PC-3 (cell line): Measurements from ENCODE around the gene LHX8. TPM values are rescaled to one million over a fixed set of nuclear protein-coding genes. Genes with fewer than 3 reads are reported as not detected.

Experiments
- ATAC-seq: fragments of 200-7000 bp; cut with Tn5 transposase; 2 replicates; pipeline ENCODE4 v1.9.1; 2020; ENCODE audit warnings: mild to moderate bottlenecking, moderate library complexity
- BruUV-seq: library from RNA; stranded (reverse); fragments of 400-500 nt; replicated peaks from 2 replicates; lab custom pipeline; 2021; lab: Mats Ljungman, UMichigan
- CTCF ChIA-PET: fragments of 300-600 bp; sonication (Branson Sonifier 250); formaldehyde crosslinking; loops from one replicate; lab custom pipeline; 2022; ENCODE audit warnings: antibody characterized with exemption; lab: Charles Lee
- POLR2A ChIA-PET: fragments of 300-600 bp; sonication (Branson Sonifier 250); formaldehyde crosslinking; loops from one replicate; lab custom pipeline; 2022; ENCODE audit warnings: antibody characterized with exemption; ENCODE audit not compliant: unreplicated experiment; lab: Charles Lee
- DNase-seq: peaks from one replicate; pipeline ENCODE4 v3.0.0-alpha.2; 2015
- H2AFZ ChIP-seq: fragments of 300-600 bp; sonication (generic); 2 replicates; pipeline ENCODE4 v1.6.0; 2016; ENCODE audit warnings: antibody characterized with exemption, low read length
- H3F3A ChIP-seq: fragments of 300-600 bp; sonication (generic); one replicate; pipeline ENCODE4 v1.6.0; 2017; ENCODE audit warnings: antibody characterized with exemption, low read length, control low read depth, mild to moderate bottlenecking; ENCODE audit not compliant: unreplicated experiment
- H3K27ac ChIP-seq: fragments of 300-600 bp; sonication (generic); 2 replicates; pipeline ENCODE4 v1.5.1; 2016; ENCODE audit warnings: mild to moderate bottlenecking, low read length
- H3K27me3 ChIP-seq: fragments of 300-600 bp; sonication (generic); 2 replicates; pipeline ENCODE4 v1.6.1; 2016; ENCODE audit warnings: low read length, mixed read lengths
- H3K36me3 ChIP-seq: fragments of 300-600 bp; sonication (generic); 2 replicates; pipeline ENCODE4 v1.6.1; 2016; ENCODE audit warnings: low read depth, mixed run types, low read length, mixed read lengths
- H3K4me1 ChIP-seq: fragments of 300-600 bp; sonication (generic); 2 replicates; pipeline ENCODE4 v1.5.1; 2016; ENCODE audit warnings: low read length; ENCODE audit not compliant: insufficient read depth
- H3K4me2 ChIP-seq: fragments of 300-600 bp; sonication (generic); 2 replicates; pipeline ENCODE4 v1.6.0; 2016; ENCODE audit warnings: low read length
- H3K4me3 ChIP-seq: fragments of 300-600 bp; sonication (generic); 2 replicates; pipeline ENCODE4 v1.5.1; 2016; ENCODE audit warnings: mild to moderate bottlenecking, low read length, mixed read lengths
- H3K79me2 ChIP-seq: fragments of 300-600 bp; sonication (generic); 2 replicates; pipeline ENCODE4 v1.6.1; 2017; ENCODE audit warnings: low read length, mixed read lengths
- H3K9ac ChIP-seq: fragments of 300-600 bp; sonication (generic); 2 replicates; pipeline ENCODE4 v1.6.0; 2016; ENCODE audit warnings: mild to moderate bottlenecking, low read length
- H3K9me2 ChIP-seq: fragments of 300-600 bp; sonication (generic); replicated peaks from 2 replicates; pipeline ENCODE4 v1.6.1; 2016; ENCODE audit warnings: mixed run types, low read length, mixed read lengths
- H3K9me3 ChIP-seq: fragments of 300-600 bp; sonication (generic); 2 replicates; pipeline ENCODE4 v1.6.1; 2016; ENCODE audit warnings: low read length, mixed read lengths
- H4K20me1 ChIP-seq: fragments of 300-600 bp; sonication (generic); 2 replicates; pipeline ENCODE4 v1.6.1; 2016; ENCODE audit warnings: low read length, mixed read lengths
- EZH2 ChIP-seq: fragments of 300-600 bp; sonication (generic); IDR thresholded peaks from one replicate; pipeline ENCODE4 v1.6.1; 2017; ENCODE audit warnings: antibody characterized with exemption, mild to moderate bottlenecking, low read length; ENCODE audit not compliant: unreplicated experiment
- EZH2phosphoT487 ChIP-seq: fragments of 300-600 bp; sonication (generic); IDR thresholded peaks from 2 replicates; pipeline ENCODE4 v1.6.1; 2018; ENCODE audit warnings: mild to moderate bottlenecking, antibody characterized with exemption, low read length, borderline replicate concordance
- intact Hi-C: fragments of 100-400 bp; cut with micrococcal nuclease; formaldehyde crosslinking; loops from 2 replicates; pipeline ENCODE4 v1.9.0; 2023
- total RNA-seq: library from RNA; depleted of rRNA; stranded (reverse); fragments of >200 nt; gene quantifications from 2 replicates; pipeline ENCODE4 v1.2.3, GENCODE V29; 2014
- TF ChIP-seq, protein P1 (sequence below): fragments of 300-600 bp; sonication (generic); conservative IDR thresholded peaks from 2 replicates; pipeline ENCODE4 v1.5.1; 2017; ENCODE audit warnings: antibody characterized with exemption, low read depth, mild to moderate bottlenecking, low read length

LHX8 gene
- total RNA-seq, 1 experiment from 2014 or later = not detected

DNA sequence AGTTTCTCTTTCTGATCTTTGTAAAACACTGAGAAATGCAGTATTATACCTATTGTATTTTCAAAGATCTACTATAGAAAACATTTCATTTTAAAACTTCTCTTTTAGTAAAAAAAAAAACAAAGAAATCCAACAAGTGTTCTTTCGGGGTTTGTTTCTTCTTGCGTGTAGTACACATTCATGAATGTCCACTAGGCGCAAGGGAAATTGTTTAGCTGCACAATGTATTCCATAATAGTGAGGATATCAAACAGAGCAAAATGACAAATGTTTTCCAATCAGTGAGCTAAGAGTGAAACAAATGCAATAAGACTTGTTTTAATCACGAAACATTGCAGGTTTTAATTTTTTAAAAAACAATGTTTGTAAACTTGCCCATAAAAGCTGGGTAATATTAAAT lies 68.6 kb downstream of the LHX8 start:
- no TSS peak for BruUV-seq
- H3K27ac ChIP-seq = no peak overlapping the region
- no peaks in the 10 kb centered on the region for H3K79me2 ChIP-seq
- DNase-seq = no peak
- intact Hi-C loops = loop anchor here (1.0 kb wide), 1 partner anchor 430 kb away; no protein-coding TSS in a partner anchor
- no peaks in the 10 kb centered on the region for H3K9me3 ChIP-seq
- ATAC-seq = no peak
- no peak overlapping the region for H3K4me3 ChIP-seq
- no peaks in the 10 kb centered on the region for H3K9me2 ChIP-seq
- peaks cover 48% of the 10 kb centered on the region for H3K27me3 ChIP-seq
- no peaks in the 10 kb centered on the region for H3F3A ChIP-seq
- H3K4me1 ChIP-seq = no peaks in the 10 kb centered on the region
- TF ChIP-seq EZH2phosphoT487 (no peak), EZH2 (no peak)
- TF ChIP-seq, protein P1, sequence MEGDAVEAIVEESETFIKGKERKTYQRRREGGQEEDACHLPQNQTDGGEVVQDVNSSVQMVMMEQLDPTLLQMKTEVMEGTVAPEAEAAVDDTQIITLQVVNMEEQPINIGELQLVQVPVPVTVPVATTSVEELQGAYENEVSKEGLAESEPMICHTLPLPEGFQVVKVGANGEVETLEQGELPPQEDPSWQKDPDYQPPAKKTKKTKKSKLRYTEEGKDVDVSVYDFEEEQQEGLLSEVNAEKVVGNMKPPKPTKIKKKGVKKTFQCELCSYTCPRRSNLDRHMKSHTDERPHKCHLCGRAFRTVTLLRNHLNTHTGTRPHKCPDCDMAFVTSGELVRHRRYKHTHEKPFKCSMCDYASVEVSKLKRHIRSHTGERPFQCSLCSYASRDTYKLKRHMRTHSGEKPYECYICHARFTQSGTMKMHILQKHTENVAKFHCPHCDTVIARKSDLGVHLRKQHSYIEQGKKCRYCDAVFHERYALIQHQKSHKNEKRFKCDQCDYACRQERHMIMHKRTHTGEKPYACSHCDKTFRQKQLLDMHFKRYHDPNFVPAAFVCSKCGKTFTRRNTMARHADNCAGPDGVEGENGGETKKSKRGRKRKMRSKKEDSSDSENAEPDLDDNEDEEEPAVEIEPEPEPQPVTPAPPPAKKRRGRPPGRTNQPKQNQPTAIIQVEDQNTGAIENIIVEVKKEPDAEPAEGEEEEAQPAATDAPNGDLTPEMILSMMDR = no peak
- no peaks in the 10 kb centered on the region for H4K20me1 ChIP-seq
- no peaks in the 10 kb centered on the region for H3K36me3 ChIP-seq
- ChIA-PET CTCF (interaction anchor here (1.2 to 1.7 kb wide), 2 partner anchors 427 to 431 kb away, joined by 4 to 8 read pairs; no protein-coding TSS in a partner anchor), POLR2A (no interaction called here)
- H3K4me2 ChIP-seq = no peak overlapping the region
- H3K9ac ChIP-seq = no peak overlapping the region
- H2AFZ ChIP-seq = no peak overlapping the region

DNA sequence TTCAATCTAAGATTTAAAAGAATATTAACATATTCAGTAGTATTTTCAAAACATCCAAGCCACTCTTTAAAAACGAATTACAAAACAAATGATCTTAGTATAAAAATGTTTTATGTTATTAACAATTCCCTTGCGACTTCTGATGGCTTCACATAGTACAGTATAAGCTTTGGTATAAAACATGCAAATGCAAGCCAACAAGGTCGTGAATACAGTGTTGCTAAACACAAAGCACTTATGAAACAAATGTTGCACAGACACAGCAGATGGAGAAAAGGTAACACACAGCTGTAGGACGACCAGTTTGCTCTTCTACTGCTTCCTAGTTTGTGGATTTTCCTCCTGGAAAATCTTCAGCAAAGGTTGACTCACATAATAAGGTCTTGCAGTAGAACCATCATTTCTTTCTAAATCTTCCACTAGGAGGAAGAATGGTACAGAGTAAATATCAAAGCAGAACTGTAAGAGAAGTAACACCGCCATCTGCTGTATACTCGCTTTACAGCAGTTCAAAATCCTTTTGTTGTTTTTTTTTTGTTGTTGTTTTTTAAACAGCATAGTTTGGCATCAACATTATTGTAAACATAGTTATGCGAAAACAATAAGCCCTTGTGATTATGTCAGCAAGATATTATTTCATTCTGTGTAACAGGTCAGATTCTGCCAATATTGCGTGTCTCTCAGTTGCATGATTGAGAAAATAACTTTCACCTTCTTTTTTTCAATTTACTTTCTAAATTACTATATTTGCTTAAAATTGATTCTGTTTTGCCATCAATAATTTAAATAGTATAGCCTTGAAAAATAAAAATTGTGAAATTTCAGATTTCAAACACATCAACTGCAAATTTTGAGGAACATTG lies 69.5 kb downstream of the LHX8 start:
- H3K4me1 ChIP-seq = no peaks in the 10 kb centered on the region
- H3K9me3 ChIP-seq = no peaks in the 10 kb centered on the region
- no peak overlapping the region for H2AFZ ChIP-seq
- H3K4me3 ChIP-seq = no peak overlapping the region
- H3K36me3 ChIP-seq = no peaks in the 10 kb centered on the region
- ChIA-PET POLR2A (no interaction called here), CTCF (interaction anchor here (1.2 to 1.7 kb wide), 2 partner anchors 428 to 432 kb away, joined by 4 to 8 read pairs; no protein-coding TSS in a partner anchor)
- H3F3A ChIP-seq = no peaks in the 10 kb centered on the region
- ATAC-seq (peak; percentile 73), DNase-seq (peak; percentile 65)
- no TSS peak for BruUV-seq
- TF ChIP-seq, protein P1 = peak; percentile 95
- TF ChIP-seq EZH2phosphoT487 = no peak
- peaks cover 46% of the 10 kb centered on the region for H3K27me3 ChIP-seq
- no peaks in the 10 kb centered on the region for H3K79me2 ChIP-seq
- H3K9me2 ChIP-seq = no peaks in the 10 kb centered on the region
- H4K20me1 ChIP-seq = no peaks in the 10 kb centered on the region
- H3K4me2 ChIP-seq = no peak overlapping the region
- no peak overlapping the region for H3K27ac ChIP-seq
- H3K9ac ChIP-seq = no peak overlapping the region
- intact Hi-C loops = loop anchor here (1.0 kb wide), 1 partner anchor 431 kb away; no protein-coding TSS in a partner anchor

DNA sequence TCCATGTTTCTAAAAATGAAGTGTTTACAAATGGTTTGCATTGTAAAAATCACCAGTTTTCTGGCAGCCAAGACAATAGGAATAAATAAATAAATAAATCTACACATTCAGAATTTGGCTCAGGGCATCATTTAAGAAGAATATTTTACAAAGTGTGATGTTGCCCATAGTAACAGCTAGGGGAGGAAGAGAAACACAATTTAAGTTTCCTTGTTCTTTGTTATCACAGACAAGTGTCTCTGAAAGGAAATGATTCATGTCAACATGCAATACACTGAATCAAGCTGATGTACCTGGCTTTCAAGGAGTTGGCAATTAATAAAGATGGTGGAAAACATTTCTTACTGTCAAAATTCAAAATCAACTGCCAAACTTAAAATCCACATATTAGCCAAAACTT lies 74.7 kb downstream of the LHX8 start:
- Histone ChIP-seq H3K4me3 (no peak overlapping the region), H3K79me2 (no peaks in the 10 kb centered on the region), H3F3A (no peaks in the 10 kb centered on the region), H3K9me3 (no peaks in the 10 kb centered on the region), H3K4me1 (no peaks in the 10 kb centered on the region), H3K9me2 (no peaks in the 10 kb centered on the region), H3K4me2 (no peak overlapping the region), H3K36me3 (no peaks in the 10 kb centered on the region), H2AFZ (no peak overlapping the region), H4K20me1 (no peaks in the 10 kb centered on the region), H3K27me3 (peaks cover 27% of the 10 kb centered on the region), H3K27ac (no peak overlapping the region), H3K9ac (no peak overlapping the region)
- DNase-seq = no peak
- no TSS peak for BruUV-seq
- CTCF ChIA-PET = no interaction called here
- no peak for ATAC-seq
- intact Hi-C loops = no loop called here
- POLR2A ChIA-PET = no interaction called here
- TF ChIP-seq, protein P1 = no peak
- no peak for TF ChIP-seq EZH2phosphoT487
- no peak for TF ChIP-seq EZH2
